Activated T-cell treated with anti-CD3 and anti-CD28 coated beads for 4 hours (primary cell): ENCODE measurements around the gene RNF111.
"Not testable (repeated sequence)": the region's sequence is repeated elsewhere in the genome, so short reads cannot be mapped to it uniquely, and the experiment has no call there.

Source experiments
- DNase-seq: peaks from one replicate; pipeline ENCODE4 v3.0.0-alpha.2; 2020

The RNF111 gene

GRCh38 chr15:58987491-58988005 lies at the start of gene RNF111:
Gene RNF111, plus strand, starts transcription at chr15:58987663. Its CDS starts 43,160 bp downstream, at chr15:59030823.
- DNase-seq = peak; percentile 88

GRCh38 chr15:58947179-58947578 lies 40.3 kb upstream of the RNF111 start:
- no peak for DNase-seq

DNA sequence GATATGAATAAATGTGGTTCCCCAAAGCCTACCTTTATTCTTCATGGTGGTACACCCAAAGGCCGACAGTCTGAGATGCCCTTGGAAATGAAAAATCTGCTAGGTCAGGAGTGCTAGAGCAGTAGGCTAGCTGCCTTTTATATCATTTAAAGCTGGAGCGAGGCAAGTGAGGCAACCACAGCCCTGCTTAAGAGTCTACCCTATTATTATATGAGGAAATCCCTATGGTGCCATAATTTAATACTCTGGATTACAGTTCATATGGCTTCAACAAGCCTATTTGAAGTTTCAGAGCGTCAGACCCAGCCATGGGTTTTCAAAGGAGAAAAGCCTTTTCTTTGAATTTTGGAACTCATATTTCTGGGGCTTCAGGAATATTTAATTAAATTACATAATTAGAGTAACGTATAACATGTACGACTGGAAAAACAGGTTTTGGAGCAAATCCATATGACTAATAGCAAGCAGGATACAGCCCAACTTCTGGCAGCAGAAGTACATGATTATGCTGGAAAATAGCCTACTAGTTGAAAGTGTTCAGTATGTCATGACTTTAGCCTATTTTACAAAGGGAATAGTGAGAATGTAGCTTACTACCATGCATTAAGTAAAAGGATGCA lies 36.0 kb upstream of the RNF111 start:
- no peak for DNase-seq

DNA sequence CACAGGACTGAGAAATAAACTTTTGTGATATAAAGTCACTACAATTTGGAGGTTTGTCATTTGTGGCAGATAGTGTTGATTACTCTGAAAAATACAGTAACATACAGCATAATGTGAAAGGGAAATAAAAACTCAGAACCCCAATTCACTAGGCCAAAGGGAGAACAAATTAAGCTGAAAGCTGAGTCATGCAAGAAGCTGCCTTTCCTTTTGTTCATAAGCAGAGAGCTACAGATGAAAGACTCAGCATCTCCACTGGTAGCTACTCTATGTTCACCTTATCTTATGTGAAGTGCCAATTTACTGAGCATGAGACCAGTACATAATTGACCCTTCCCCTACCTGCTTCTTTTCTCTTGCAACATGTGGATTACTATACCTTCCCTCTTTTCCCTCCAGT lies 34.7 kb upstream of the RNF111 start:
- no peak for DNase-seq

- peak; percentile 62 for DNase-seq
These were observed 30.1 kb upstream of the RNF111 start for GRCh38 chr15:58957101-58957973.

GRCh38 chr15:58958811-58959210 lies 28.7 kb upstream of the RNF111 start:
- DNase-seq = no peak

DNA sequence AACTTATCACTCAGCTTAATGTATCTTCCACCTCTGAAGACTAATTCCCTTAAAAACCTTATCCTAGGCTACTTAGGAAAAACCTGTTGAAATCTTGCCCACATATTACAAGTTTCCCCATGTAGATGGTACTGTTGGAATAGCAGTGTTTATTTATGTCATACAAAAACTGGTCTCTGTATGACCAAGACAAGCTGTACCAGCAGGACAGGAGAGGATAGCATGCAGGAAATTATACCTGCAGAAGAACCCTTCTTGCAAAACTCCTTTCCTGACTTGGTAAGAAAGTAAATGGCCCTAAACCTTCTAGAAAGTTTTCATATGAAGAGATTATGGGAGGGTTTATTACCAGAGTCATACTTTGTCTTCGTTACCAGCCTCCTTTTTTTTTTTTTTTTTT lies 25.3 kb upstream of the RNF111 start:
- no peak for DNase-seq

DNA sequence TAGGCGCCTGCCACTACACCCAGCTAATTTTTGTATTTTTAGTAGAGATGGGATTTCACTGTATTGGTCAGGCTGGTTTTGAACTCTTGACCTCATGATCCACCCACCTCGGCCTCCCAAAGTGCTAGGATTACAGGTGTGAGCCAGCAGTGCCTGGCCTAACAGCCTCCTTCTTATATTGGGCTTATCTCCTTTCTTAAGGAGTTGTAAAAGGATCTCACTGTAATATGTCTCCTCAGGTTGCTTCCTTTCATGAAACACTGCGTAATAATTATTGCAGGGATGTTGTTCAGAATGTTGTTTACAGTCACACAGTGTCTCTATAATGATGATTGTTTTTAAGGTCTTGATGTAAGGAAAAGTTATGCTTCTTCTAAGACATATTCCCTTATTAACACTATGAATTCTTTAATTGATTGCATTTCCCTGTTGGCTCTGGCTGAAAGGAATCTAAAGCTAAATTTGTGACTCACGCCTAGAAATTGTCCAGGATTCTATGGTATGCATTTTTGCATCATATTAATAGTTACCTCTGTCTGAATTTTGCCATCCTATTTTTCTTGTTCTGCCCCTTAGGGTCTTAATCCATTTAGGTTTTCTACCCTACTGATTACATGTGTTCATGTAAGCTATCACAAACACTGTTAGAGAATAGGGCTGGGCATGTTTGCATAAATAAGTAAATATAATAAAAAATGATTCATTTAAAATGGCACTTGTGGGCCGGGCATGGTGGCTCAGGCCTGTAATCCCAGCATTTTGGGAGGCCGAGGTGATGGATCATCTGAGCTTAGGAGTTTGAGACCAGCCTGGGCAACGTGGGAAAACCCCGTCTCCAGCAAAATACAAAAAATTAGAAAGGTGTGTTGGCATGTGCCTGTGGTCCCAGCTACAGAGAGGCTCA lies 24.5 kb upstream of the RNF111 start:
- no peak for DNase-seq

- DNase-seq = no peak
These were observed 20.8 kb upstream of the RNF111 start for GRCh38 chr15:58966698-58967097.

- no peak for DNase-seq
These were observed 20.0 kb upstream of the RNF111 start for GRCh38 chr15:58967479-58967878.

- no peak for DNase-seq
These were observed 9.6 kb upstream of the RNF111 start for GRCh38 chr15:58977887-58978286.

DNA sequence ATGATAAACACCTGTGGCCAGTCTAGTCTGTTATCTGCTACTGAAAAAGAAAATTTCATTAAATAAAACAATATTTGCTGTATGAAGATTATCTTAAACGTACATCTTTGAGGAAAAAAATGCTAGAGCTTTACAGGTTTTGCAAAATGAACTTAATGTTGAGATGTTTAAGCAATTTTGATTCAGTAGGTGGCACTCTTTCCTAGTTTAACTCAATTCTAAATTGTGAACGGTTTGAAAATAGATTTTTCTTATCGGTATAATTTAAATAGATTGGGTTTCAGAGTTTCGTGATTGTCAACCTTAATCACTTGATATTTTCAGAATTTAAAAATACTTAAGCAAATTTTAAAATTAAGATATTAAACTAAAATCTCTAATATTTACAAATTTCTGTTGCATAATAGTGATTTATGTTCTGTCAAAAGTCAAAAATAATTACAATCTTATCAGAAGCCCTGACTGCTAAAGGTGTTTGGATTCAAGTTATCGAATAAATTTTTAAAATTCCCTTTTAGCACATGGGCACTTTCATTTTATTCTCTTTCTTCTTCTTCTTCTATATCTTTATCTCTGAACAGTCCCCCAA lies 7.0 kb upstream of the RNF111 start:
- DNase-seq = no peak

DNA sequence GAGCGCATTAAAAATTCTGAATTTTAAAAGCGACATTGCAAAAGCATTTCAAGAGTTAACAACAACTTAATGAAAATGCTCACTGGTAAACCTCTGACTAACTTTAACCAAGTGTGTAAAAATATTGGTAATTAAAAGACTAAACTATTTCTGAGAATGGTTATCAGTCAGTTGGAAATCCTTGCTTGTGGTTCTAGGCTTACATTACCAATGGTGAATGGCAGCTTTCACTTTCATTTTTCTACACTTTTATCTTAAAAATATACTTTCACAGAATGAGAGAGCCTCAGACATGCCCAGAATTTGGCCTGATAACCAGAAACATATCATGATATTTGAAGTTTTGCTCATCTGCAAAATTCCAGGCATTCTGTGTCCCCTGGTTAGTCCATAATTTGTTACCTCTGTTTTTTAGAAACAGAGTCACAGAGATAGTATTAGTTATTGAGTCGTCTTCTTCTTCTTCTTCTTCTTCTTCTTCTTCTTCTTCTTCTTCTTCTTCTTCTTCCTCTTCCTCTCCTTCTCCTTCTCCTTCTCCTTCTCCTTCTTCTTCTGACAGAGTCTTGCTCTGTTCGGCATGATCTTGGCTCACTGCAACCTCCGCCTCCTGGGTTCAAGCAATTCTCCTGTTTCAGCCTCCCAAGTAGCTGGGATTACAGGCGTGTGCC lies 5.5 kb upstream of the RNF111 start:
- DNase-seq = no peak

GRCh38 chr15:58983261-58983660 lies 4.2 kb upstream of the RNF111 start:
- no peak for DNase-seq

DNA sequence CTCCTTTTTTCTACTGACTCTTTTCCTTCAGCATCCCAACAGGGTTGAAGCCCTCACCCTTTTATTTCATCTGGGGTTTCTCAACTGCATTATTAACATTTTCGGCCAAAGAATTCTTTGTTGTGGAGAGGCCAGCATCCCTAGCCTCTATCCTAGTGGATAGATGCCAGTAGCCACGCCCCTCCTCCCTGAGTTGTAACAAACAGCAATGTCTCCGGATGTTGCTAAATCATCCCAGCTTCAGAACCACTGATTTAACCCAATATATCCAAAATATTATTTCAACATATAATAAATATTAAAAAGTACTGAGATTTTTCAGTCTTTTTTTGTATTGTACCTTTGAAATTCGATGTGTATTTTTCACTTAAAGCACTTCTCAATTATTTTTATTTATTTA lies 2.0 kb upstream of the RNF111 start:
- no peak for DNase-seq

DNA sequence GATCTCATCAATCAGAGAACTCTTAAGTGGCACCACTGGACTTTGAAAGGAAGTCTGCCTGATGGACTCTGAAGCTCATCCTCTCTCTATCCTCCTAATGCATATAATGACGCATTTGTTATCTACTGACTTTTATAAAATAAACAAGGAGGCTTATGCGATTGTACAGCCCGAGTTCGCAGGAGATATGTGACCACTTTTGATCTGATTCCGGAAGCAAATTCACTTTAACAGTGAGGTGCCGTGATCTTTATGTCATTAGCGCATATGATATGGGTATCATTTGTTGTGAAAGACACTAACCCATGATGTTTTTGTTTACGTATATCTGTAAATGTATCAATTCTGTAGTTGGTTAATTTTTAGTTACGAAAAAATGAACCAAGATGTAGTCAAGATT lies 427 bp upstream of the RNF111 start:
- DNase-seq = no peak

GRCh38 chr15:58988006-58988785 lies 733 bp downstream of the RNF111 start:
- peak; percentile 39 for DNase-seq

GRCh38 chr15:58992181-58992580 lies 4.7 kb downstream of the RNF111 start:
- no peak for DNase-seq

- no peak for DNase-seq
These were observed 7.5 kb downstream of the RNF111 start for GRCh38 chr15:58994906-58995453.

DNA sequence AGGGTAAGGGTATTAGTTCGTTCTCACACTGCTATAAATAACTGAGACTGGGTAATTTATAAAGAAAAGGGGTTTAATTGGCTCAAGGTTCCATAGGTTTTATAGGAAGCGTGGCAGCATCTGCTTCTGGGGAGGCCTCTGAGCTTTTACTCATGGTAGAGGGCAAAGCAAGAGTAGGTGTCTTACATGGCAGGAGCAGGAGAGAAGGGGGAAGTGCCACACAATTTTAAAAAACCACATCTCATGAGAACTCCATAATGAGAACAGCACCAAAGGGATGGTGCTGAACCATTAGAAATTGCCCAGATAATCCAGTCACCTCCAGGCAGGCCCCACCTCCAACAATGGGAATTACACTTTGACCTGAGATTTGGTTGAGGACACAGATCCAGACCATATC lies 12.2 kb downstream of the RNF111 start:
- no peak for DNase-seq

DNA sequence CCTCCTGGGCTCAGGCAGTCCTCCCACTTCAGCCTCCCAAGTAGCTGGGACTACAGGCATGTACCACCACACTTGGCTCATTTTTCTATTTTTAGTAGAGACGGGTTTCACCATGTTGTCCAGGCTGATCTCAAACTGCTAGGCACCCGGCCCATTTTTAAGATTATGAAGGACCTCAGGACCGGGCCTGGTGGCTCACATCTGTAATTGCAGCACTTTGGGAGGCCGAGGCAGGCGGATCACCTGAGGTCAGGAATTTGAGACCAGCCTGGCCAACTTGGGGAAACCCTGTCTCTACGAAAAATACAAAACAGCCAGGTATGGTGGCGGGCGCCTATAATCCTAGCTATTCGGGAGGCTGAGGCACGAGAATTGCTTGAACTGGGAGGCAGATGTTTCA lies 12.8 kb downstream of the RNF111 start:
- not testable (repeated sequence) for DNase-seq
